ENCODE results near the gene C5orf52.
"Not testable (repeated sequence)": the region's sequence is repeated elsewhere in the genome, so short reads cannot be mapped to it uniquely, and the experiment has no call there.

C5orf52 gene

DNA sequence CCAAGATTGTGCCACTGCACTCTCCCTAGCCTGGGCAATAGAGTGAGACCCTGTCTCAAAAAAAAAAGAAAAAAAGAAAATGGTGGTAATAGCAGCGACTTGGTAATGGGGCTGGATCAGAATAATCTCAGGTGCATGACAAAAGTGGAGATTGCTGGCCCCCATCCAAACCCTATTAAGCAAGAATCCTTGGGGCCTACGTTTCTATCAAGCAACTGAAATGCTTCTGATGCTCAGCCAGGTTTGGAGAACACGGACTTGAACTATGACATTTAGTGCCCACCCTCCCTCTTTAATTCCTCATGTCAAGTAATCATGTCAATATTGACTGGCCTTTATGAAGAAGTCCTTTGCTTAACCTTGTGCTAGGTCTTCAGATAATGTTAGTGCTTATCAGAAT, 6.6 kb downstream of the C5orf52 start:
- DNase-seq (ENCODE audit: low read depth) = no peak

DNA sequence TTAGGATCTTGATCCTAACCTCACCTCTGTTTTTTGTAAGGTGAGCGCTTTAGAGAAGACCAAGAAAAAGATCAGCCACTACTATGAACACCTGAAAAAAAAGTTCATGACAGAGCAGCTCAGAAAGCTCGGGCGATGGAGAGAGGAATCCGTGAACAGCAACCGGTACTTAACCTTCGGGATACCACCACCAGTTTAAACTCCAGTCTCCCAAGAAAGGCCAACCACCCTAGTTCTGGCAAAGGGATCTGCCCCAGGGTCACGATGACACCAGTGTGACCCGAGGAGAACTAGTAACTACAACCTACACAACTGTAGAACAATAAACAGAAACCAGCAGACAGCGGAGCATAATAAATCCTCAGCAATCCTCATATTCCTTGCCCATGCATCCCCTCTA, 8.5 kb downstream of the C5orf52 start:
- no peak for DNase-seq (ENCODE audit: low read depth)

- no peak for DNase-seq (ENCODE audit: low read depth)
Observed at GRCh38 chr5:157680239-157680638, 8.9 kb downstream of the C5orf52 start.

DNA sequence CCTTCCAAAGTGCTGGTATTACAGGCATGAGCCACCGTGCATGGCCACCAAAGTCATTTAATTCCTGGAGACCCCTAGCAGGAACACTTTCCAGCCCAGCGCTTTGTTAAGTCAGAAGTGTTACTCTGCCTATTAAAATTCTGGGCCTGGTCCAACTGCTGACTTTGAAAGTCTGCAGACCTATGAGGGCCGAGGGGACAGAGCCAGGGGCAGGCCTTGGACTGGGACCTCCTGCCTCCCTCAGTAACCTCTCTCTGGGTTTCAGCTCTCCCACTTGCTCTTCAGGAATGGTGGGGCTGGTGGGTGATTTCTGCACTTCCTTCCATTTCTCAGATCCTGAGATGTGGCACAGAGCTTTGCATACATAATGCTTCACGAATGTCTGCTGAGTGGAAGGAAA, 9.7 kb downstream of the C5orf52 start:
- no peak for DNase-seq (ENCODE audit: low read depth)

- no peak for DNase-seq (ENCODE audit: low read depth)
Observed at GRCh38 chr5:157682257-157682656, 10.9 kb downstream of the C5orf52 start.

GRCh38 chr5:157686276-157687197, 15.2 kb downstream of the C5orf52 start:
- DNase-seq (ENCODE audit: low read depth) = not testable (repeated sequence)

DNA sequence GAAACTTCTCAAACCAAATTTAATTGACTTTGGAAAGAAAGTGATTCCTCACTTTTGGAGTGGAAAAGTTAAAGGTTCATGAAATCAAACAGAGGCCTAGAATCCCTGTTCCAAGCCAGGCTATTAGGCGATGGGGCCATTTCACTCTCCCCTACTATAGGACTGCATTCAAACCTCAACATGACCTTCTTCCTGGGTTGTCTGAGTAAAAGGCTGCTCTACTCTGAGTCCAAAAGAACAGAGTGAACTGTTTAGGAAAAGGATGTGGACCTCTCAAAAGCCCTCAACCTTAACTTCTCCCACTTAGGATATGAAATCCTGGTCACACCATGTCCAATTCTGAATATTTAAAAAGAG, 15.8 kb downstream of the C5orf52 start:
- DNase-seq (ENCODE audit: low read depth) = no peak

DNA sequence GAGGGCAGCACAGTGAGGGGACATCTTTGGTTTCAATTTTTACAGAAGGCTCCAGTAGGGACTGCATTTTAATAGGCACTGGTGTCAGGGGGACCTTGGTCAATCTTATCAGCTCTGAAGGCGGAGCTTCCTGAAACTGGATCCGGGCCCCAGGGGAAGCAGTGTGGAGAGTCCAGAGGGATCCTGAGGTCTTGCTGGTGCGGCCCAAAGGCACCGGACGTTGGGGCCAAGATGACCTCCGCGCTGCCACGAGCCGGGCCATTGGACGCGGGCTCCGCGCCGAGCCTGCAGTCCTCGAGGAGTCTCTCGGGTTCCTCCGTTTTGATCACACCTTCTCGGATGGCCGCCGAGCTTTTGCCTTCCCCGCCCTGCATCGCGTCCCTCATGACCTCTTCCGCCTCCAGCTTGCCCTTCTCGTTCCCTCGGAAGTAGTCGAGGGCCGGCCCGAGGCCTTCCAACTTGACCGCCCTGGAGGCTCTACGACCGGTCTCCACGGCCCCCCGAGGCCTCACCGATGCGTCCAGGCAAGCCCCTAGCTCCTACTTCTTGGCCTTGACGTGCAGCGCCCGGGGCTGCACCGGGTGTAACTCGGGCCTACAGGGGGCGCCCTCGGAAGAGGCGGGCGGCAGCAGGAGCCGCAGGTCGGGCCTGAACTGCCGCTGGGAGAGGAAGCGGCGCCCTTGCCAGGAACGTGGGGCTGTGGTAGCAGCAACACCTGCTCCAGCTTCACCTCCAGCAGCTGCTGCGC, 18.8 kb downstream of the C5orf52 start:
- no peak for DNase-seq (ENCODE audit: low read depth)

GRCh38 chr5:157690690-157691433, 19.5 kb downstream of the C5orf52 start:
- no peak for DNase-seq (ENCODE audit: low read depth)

DNA sequence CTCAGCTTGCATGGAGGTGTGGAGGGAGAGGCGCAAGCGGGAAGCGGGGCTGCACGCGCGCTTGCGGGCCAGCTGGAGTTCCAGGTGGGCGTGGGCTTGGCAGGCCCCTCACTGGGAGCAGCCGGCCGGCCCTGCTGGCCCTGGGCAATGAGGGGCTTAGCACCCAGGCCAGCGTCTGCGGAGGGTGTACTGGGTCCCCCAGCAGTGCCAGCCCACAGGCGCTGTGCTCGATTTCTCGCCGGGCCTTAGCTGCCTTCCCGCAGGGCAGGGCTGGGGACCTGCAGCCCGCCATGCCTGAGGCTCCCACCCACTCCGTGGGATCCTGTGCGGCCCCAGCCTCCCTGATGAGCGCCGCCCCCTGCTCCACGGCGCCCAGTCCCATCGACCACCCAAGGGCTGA, 22.5 kb downstream of the C5orf52 start:
- not testable (repeated sequence) for DNase-seq (ENCODE audit: low read depth)

DNA sequence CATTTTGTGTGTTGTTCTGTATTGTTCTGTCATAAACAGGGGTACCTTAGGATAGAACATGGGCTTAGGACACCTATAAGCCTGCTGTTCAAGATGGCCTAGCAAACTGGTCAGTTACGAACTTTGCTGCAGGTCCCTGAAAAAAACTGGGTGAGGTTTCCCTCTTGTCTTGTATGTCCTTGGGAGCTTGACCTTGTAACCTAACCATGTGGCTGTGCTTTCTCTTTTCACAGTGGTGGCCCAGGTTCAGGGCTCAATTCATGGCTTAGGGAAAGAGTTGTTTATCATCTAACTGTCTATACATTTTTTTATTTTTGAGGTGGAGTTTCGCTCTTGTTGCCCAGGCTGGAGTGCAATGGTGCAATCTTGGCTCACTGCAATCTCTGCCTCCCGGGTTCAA, 24.8 kb downstream of the C5orf52 start:
- DNase-seq (ENCODE audit: low read depth) = not testable (repeated sequence)

DNA sequence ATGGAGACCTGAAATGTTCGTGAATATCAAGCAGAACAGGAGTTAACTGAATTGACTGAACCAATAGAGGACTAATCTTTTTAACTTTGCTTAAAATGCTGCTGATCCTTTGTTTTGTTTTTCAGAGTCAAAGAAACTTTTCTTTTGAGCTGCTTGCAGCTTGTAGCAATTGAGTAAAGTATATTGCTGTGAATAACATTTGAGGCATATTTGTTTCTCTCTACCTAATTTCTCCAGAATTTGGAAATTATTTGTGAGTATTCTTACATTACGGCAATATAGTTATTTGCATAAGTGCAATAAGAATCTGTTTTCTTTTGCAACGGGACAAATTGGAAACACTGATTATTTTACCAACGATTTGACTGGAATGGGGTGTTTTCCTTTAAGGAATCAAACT, 27.3 kb downstream of the C5orf52 start:
- not testable (repeated sequence) for DNase-seq (ENCODE audit: low read depth)

DNA sequence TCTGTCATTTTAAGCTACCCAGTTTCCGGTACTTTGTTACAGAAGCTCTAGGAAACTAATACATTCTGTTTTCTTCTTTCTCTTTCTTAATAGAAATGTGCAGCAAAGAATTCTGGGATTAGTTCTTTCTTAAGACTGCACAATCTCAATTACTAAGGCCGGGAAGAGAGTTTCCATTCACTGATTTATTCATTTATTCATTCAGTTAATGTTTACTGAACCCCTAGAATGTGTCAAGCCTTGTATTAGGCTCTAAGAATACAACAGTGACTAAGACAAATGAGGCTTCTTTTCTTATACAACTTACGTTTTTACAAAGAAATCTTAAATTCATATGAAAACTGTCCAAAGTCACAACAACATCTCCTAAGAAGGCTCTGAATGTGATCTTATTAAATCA, 32.4 kb downstream of the C5orf52 start:
- DNase-seq (ENCODE audit: low read depth) = no peak

DNA sequence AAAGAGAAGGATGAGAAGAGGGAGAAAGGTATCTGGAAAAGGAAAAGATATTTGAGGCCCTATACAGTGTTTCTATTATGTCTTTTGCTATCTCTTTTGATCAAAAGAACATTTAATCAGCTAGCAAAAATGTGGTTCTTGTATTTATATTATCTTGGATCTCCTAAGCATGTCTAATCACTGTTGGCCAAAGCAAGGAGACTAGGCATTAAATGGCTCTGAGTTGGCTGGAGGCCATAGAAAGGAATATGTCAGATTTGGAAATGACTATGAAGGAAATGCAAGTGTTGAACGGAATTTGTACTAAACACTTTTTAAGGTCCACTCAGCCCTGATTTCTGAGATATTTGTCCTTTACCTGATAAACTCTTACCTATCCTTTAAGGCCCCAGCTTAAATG, 37.5 kb downstream of the C5orf52 start:
- no peak for DNase-seq (ENCODE audit: low read depth)

GRCh38 chr5:157709346-157709745, 38.0 kb downstream of the C5orf52 start:
- DNase-seq (ENCODE audit: low read depth) = no peak

DNA sequence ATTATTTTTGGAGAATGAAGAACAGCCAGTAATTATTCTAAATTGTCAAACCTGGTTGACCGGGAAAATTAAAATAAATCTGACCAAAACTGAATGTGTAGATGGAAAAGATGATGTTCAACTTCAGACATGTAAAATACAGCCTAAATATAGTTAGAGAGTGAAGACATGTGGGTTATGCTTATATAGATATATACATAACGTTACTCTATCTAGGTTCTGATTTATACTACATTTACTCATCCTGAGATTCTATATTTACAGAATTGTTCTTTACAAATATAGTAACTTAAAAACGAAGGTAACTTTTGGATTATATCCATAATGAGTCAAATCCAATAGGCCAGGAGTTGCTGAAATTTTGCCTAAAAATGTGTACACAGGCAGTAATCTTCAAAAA, 39.1 kb downstream of the C5orf52 start:
- DNase-seq (ENCODE audit: low read depth) = no peak

DNA sequence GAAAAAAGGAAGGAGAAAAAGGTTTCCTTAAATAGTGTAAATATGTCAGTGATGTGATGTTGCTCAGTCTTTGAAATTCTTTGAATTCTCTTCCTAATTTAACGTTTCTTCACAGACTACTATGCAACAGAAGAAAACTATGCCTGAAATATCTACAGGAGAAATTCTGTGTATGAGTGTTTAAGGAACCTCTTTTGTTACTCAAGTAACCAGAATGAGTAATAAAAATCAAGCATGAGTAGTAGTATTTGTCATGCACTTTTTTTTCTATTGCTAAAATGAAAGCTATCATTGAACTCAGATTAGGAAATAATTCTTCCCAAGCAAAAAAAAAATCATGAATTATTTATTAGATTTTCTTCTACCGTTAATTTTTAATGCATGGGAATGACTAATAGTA, 39.5 kb downstream of the C5orf52 start:
- DNase-seq (ENCODE audit: low read depth) = no peak

GRCh38 chr5:157713830-157714595, 42.7 kb downstream of the C5orf52 start:
- DNase-seq (ENCODE audit: low read depth) = no peak

DNA sequence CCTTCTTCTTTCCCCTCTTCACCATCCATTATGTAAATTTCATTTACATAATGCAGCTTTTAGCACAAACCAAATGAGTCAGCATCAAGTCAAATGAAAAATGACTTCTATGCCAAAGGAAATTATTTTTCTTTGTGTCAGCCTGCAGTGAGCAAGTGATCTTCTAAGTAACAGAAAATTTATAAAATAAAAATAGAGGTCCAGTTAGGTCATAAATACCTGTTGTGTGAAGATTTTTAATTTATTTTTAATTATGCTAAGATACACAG, 43.2 kb downstream of the C5orf52 start:
- DNase-seq (ENCODE audit: low read depth) = no peak

GRCh38 chr5:157718519-157718918, 47.2 kb downstream of the C5orf52 start:
- no peak for DNase-seq (ENCODE audit: low read depth)

- no peak for DNase-seq (ENCODE audit: low read depth)
Observed at GRCh38 chr5:157719245-157719644, 47.9 kb downstream of the C5orf52 start.

- no peak for DNase-seq (ENCODE audit: low read depth)
Observed at GRCh38 chr5:157721159-157721558, 49.8 kb downstream of the C5orf52 start.
